Progenitor cell of endocrine pancreas (in vitro differentiated cells): ENCODE measurements around the gene ACBD4. TPM values are rescaled to one million over a fixed set of nuclear protein-coding genes. Genes with fewer than 3 reads are reported as not detected.

ENCODE experiments used
- DNase-seq: peaks from one replicate; pipeline ENCODE4 v3.0.0; 2021; ENCODE audit warnings: low spot score; ENCODE audit not compliant: unreplicated experiment
- H3K27ac Mint-ChIP-seq: 2 replicates; pipeline ENCODE4 v1.8.0; 2021; ENCODE audit warnings: mild to moderate bottlenecking, moderate library complexity, mixed read lengths
- H3K27me3 Mint-ChIP-seq: 2 replicates; pipeline ENCODE4 v1.8.0; 2021; ENCODE audit warnings: mixed read lengths
- H3K36me3 Mint-ChIP-seq: 2 replicates; pipeline ENCODE4 v1.8.0; 2022; ENCODE audit warnings: mixed read lengths; ENCODE audit not compliant: insufficient read depth
- H3K4me1 Mint-ChIP-seq: 2 replicates; pipeline ENCODE4 v1.8.0; 2021; ENCODE audit warnings: low read depth, mixed read lengths
- H3K4me3 Mint-ChIP-seq: 2 replicates; pipeline ENCODE4 v1.8.0; 2021; ENCODE audit warnings: low read depth, mild to moderate bottlenecking, moderate library complexity, mixed read lengths
- H3K9me3 Mint-ChIP-seq: 2 replicates; pipeline ENCODE4 v1.8.0; 2021; ENCODE audit warnings: low read depth, mixed read lengths
- total RNA-seq: library from RNA; stranded (reverse); gene quantifications from 2 replicates; pipeline ENCODE4 v1.2.1, GENCODE V29; 2021
- TF ChIP-seq, protein P1 (sequence below): fragments of 200-600 bp; sonication (generic); IDR thresholded peaks from one replicate; pipeline ENCODE4 v1.5.0; 2021; ENCODE audit warnings: antibody characterized with exemption, mild to moderate bottlenecking; ENCODE audit not compliant: unreplicated experiment

The ACBD4 gene
- total RNA-seq, 1 donor from 2014 or later: 14.1 TPM

DNA sequence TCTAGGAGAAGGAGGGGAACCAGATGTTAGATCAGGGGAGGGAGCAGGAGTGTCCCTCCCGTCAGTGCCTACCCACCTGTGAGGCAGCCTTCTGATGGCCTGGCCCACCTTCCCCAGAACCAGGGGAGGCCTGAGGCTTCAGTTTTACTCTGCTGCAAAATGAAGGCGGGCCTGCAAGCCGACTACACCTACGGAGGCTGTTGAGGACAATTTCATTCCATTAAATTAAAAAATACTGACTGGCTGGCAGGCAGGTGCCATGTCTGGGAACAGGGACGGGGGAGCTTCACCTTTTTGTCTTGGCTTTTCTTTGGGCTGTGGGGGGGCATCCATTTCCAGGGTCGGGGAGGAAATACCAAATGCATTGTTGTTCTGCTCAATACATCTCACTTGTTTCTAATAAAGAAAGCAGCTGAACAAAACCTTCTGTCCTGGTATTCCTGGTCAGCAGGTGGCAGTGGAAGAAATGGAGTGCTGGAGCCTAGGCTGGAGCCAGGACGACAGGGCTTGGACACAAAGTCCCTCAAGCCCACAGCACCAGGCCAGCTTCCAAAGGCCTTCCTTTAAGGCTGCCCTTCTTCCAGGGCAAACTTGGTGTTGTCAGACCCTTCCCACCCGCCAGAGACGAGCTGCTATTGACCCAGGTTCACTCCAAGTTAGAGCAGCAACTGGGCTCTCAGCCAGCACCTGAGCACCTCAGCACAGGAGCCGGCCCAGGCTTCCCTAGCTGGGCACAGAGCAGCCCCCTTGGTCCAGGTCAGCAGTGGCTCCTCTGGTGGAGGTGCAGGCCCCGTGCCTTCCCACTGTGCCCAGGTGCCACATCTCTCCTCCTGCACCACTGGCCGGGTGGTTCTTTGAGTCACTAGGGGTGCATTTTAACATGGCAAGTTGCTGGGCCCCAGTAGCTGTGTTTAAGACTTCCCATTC, 26.6 kb upstream of the ACBD4 start:
- Mint-ChIP-seq H3K4me1 (no peaks in the 10 kb centered on the region), H3K36me3 (peaks cover 4% of the 10 kb centered on the region), H3K27ac (no peak overlapping the region), H3K27me3 (no peaks in the 10 kb centered on the region), H3K4me3 (no peak overlapping the region), H3K9me3 (no peaks in the 10 kb centered on the region)
- DNase-seq: no peak
- TF ChIP-seq, protein P1, sequence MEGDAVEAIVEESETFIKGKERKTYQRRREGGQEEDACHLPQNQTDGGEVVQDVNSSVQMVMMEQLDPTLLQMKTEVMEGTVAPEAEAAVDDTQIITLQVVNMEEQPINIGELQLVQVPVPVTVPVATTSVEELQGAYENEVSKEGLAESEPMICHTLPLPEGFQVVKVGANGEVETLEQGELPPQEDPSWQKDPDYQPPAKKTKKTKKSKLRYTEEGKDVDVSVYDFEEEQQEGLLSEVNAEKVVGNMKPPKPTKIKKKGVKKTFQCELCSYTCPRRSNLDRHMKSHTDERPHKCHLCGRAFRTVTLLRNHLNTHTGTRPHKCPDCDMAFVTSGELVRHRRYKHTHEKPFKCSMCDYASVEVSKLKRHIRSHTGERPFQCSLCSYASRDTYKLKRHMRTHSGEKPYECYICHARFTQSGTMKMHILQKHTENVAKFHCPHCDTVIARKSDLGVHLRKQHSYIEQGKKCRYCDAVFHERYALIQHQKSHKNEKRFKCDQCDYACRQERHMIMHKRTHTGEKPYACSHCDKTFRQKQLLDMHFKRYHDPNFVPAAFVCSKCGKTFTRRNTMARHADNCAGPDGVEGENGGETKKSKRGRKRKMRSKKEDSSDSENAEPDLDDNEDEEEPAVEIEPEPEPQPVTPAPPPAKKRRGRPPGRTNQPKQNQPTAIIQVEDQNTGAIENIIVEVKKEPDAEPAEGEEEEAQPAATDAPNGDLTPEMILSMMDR: no peak

DNA sequence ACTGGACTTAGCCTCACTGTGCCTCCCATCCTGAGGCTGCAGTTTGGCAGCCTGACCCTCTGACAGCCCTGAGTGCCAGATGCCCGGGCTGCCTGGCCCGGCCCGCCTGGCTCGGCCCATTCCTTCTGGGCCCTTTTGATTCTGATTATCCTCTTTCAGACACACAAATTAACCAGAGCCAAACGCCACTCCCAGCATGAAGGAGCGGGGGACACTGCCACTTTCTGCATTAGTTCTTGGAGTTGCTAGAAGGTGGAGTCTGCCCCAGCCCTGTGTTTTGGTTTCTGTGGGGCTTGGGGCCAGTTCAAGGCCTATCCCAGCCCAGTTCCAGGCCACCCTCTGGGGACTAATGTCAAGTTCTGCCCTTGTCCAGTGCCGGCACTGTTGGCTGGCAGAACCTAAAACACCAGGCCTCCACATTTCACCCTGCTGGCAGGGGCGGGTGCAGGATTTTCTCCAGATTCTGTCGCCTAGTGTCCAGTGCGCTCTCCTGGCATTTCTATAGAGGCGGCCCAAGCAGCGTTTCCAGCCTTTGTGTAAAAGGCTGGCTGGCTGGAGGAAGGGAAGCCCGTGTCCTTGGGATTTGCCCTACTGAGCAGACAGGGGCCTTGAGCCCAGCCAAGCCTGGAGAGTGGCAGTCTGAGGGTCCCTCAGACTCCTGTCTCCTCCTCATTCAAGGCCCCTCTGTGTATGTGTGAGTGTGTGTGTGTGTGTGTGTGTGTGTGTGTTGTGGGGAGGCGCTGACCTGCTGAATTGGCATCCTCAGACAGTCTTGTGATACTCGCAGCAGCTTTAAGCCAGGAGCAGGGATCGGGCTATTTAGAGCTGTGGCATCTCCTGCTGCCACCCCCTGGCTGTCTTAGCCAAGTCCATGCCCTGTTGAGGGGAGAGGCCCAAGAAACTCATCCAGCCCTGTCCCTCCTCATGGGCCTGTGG, 24.5 kb upstream of the ACBD4 start:
- no peaks in the 10 kb centered on the region for H3K9me3 Mint-ChIP-seq
- H3K4me3 Mint-ChIP-seq: no peak overlapping the region
- no peaks in the 10 kb centered on the region for H3K4me1 Mint-ChIP-seq
- DNase-seq: no peak
- TF ChIP-seq, protein P1: no peak
- no peaks in the 10 kb centered on the region for H3K27me3 Mint-ChIP-seq
- H3K27ac Mint-ChIP-seq: no peak overlapping the region
- peaks cover 4% of the 10 kb centered on the region for H3K36me3 Mint-ChIP-seq

DNA sequence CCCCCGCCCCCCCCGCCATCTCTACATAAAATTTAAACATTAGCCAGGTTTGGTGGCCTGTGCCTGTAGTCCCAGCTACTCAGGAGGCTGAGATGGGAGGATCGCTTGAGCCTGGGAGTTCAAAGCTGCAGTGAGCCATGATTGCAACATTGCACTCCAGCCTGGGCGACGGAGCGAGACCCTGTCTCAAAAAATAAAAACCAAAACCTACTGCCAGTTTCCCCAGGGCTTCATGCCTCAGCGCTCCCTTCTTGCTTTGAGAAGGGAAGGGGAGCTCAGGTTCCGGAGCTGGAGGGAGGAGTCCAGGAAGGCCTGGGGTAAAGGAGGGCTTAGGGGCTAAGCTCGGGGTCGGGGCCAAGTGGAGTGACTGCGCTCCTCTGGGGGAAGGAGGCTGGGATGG, 23.6 kb upstream of the ACBD4 start:
- H3K27me3 Mint-ChIP-seq: no peaks in the 10 kb centered on the region
- TF ChIP-seq, protein P1: no peak
- peaks cover 2% of the 10 kb centered on the region for H3K36me3 Mint-ChIP-seq
- no peak for DNase-seq
- no peaks in the 10 kb centered on the region for H3K4me1 Mint-ChIP-seq
- H3K27ac Mint-ChIP-seq: peak overlapping the region; percentile 71
- no peaks in the 10 kb centered on the region for H3K9me3 Mint-ChIP-seq
- H3K4me3 Mint-ChIP-seq: no peak overlapping the region

DNA sequence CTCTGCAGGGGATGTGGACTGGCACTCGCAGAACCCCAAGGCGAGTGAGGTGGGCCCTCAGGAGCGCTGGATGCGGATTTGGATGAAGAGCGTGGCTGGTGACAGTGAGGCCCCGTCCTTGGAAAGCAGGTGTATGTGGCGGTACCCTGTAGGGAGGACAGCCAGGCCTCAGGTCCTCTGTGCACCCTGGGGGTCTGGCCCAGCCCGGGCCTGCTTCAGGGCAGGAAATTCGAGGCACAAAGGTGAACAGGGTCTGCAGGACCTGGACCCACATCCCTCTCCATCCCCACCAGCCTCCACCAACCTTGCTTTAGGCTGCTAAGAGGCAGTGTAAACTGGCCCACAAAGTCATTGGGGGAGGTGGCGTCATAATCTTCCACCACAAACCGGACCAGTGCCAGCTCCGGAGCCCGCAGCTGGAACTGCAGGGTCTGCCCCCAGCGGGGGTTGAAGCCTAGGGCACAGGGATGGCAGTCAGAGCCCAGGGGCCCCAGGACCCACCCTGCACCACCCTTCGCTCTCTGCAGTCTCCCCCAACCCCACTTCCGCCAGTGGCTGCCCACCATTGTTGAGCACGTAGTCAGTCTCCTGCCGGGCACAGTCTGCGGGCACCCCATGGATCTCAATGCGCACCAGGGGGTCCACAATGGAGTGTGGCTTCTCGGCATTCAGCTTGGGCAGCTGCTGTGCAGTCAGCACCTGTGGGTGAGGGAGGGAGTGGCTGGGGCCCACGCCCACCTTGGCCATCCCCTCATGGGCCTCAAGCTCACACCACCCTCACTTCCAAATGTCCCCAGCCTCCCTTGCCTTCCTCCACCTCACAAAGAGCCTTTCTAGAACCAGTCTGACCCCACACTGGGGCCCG, 22.7 kb upstream of the ACBD4 start:
- TF ChIP-seq, protein P1: no peak
- Mint-ChIP-seq H3K4me1 (no peaks in the 10 kb centered on the region), H3K27me3 (no peaks in the 10 kb centered on the region), H3K9me3 (no peaks in the 10 kb centered on the region), H3K27ac (no peak overlapping the region), H3K4me3 (no peak overlapping the region), H3K36me3 (no peaks in the 10 kb centered on the region)
- no peak for DNase-seq
